OCI-LY1 (cell line): ENCODE results near the gene SPATA46.

Experiments
- H2AFZ ChIP-seq: fragments of 200-600 bp; sonication (generic), shearing (Covaris generic); 2 replicates; pipeline ENCODE4 v1.6.0; 2014; ENCODE audit warnings: antibody characterized with exemption, mild to moderate bottlenecking, low read length
- H3F3A ChIP-seq: fragments of 200-600 bp; sonication (generic), shearing (Covaris generic); 2 replicates; pipeline ENCODE4 v1.6.0; 2014; ENCODE audit warnings: mild to moderate bottlenecking, antibody characterized with exemption, low read length, moderate library complexity; ENCODE audit not compliant: insufficient read depth
- H3K27ac ChIP-seq: fragments of 200-600 bp; sonication (generic); 2 replicates; pipeline ENCODE4 v1.5.1; 2014; ENCODE audit warnings: low read length, mixed run types, mild to moderate bottlenecking, low read depth; ENCODE audit not compliant: poor library complexity, severe bottlenecking
- H3K27me3 ChIP-seq: fragments of 200-600 bp; sonication (generic); 2 replicates; pipeline ENCODE4 v1.6.0; 2014; ENCODE audit warnings: antibody characterized with exemption, mild to moderate bottlenecking, low read length, moderate library complexity; ENCODE audit not compliant: insufficient read depth
- H3K36me3 ChIP-seq: fragments of 200-600 bp; sonication (generic); 2 replicates; pipeline ENCODE4 v1.6.1; 2014; ENCODE audit warnings: mild to moderate bottlenecking, antibody characterized with exemption, low read length, moderate library complexity, mixed read lengths; ENCODE audit not compliant: insufficient read depth
- H3K4me1 ChIP-seq: fragments of 200-600 bp; sonication (generic); 2 replicates; pipeline ENCODE4 v1.5.1; 2014; ENCODE audit warnings: mild to moderate bottlenecking, low read length, moderate library complexity; ENCODE audit not compliant: insufficient read depth, severe bottlenecking
- H3K4me2 ChIP-seq: fragments of 200-600 bp; sonication (generic), shearing (Covaris generic); 2 replicates; pipeline ENCODE4 v1.6.1; 2014; ENCODE audit warnings: low read length
- H3K4me3 ChIP-seq: fragments of 200-600 bp; sonication (generic); 2 replicates; pipeline ENCODE4 v1.5.1; 2014; ENCODE audit warnings: low read length, low read depth, mild to moderate bottlenecking, mixed read lengths; ENCODE audit not compliant: poor library complexity, severe bottlenecking
- H3K79me2 ChIP-seq: fragments of 200-600 bp; shearing (Covaris generic); 2 replicates; pipeline ENCODE4 v1.6.1; 2016; ENCODE audit warnings: mixed run types, low read length, mixed read lengths; ENCODE audit not compliant: insufficient read depth
- H3K9ac ChIP-seq: fragments of 200-600 bp; sonication (generic), shearing (Covaris generic); 2 replicates; pipeline ENCODE4 v1.6.1; 2014; ENCODE audit warnings: mild to moderate bottlenecking, low read length, mixed read lengths
- H3K9me2 ChIP-seq: fragments of 200-600 bp; sonication (generic), shearing (Covaris generic); 2 replicates; pipeline ENCODE4 v1.6.1; 2014; ENCODE audit warnings: low read depth, mild to moderate bottlenecking, low read length, mixed read lengths
- H3K9me3 ChIP-seq: fragments of 200-600 bp; shearing (Covaris generic); 2 replicates; pipeline ENCODE4 v1.6.1; 2014; ENCODE audit warnings: low read length, mixed read lengths
- H4K20me1 ChIP-seq: fragments of 200-600 bp; sonication (generic), shearing (Covaris generic); 2 replicates; pipeline ENCODE4 v1.6.0; 2016; ENCODE audit warnings: mild to moderate bottlenecking, low read length; ENCODE audit not compliant: insufficient read depth
- CTCF ChIP-seq: fragments of 200-600 bp; sonication (generic), shearing (Covaris generic); IDR thresholded peaks from 2 replicates; pipeline ENCODE4 v1.5.1; 2017; ENCODE audit warnings: mild to moderate bottlenecking, antibody characterized with exemption, low read length, moderate library complexity, mixed read lengths
- EZH2 ChIP-seq: fragments of 200-600 bp; sonication (generic), shearing (Covaris generic); IDR thresholded peaks from 2 replicates; pipeline ENCODE4 v1.8.0; 2017; ENCODE audit warnings: borderline replicate concordance, mixed run types, mild to moderate bottlenecking, antibody characterized with exemption, low read length, moderate library complexity, mixed read lengths

The SPATA46 gene

GRCh38 chr1:162324396-162324795 is 52.3 kb downstream of the SPATA46 start:
- Histone ChIP-seq H3K36me3 (no peaks in the 10 kb centered on the region), H3K4me3 (no peak overlapping the region), H3K9me2 (no peaks in the 10 kb centered on the region), H3K27ac (no peak overlapping the region), H3K4me2 (no peak overlapping the region), H3K9me3 (no peaks in the 10 kb centered on the region), H4K20me1 (no peaks in the 10 kb centered on the region), H3K27me3 (no peaks in the 10 kb centered on the region), H3K9ac (no peak overlapping the region), H3F3A (no peaks in the 10 kb centered on the region), H2AFZ (no peak overlapping the region), H3K79me2 (no peaks in the 10 kb centered on the region), H3K4me1 (no peaks in the 10 kb centered on the region)
- TF ChIP-seq CTCF = no peak
- no peak for TF ChIP-seq EZH2
